HepG2 (cell line): ENCODE data around the gene C2orf81.

Experiments
- CREM ChIP-seq, 2 experiments: sonication (generic) in 1 of 2; formaldehyde crosslinking in 1 of 2; IDR thresholded peaks; 2 replicates each; pipeline versions ENCODE4 v1.4.0 to v1.6.1; 2016 to 2020; ENCODE audit warnings: antibody characterized with exemption in 1 of 2, mild to moderate bottlenecking in 1 of 2, missing genetic modification reagents in 1 of 2
- CTCF ChIP-seq: sonication (generic); formaldehyde crosslinking; IDR thresholded peaks from 2 replicates; pipeline ENCODE4 v1.5.0; 2020; ENCODE audit warnings: mild to moderate bottlenecking, missing genetic modification reagents, moderate library complexity
- FOXP4 ChIP-seq: sonication (generic); formaldehyde crosslinking; IDR thresholded peaks from 2 replicates; pipeline ENCODE4 v1.4.0; 2020; ENCODE audit warnings: missing genetic modification reagents
- GABPA ChIP-seq, 2 experiments: IDR thresholded peaks; 2 replicates each; pipeline ENCODE4 v1.6.1; 2011 to 2016; ENCODE audit warnings: low read depth in 2 of 2, low read length in 1 of 2, missing biosample characterization in 1 of 2, missing genetic modification characterization in 1 of 2
- MAFK ChIP-seq, 2 experiments: IDR thresholded peaks in 1 of 2; conservative IDR thresholded peaks in 1 of 2; 2 replicates each; pipeline ENCODE4 v1.6.1; 2011; ENCODE audit warnings: improper control_type of control experiment in 2 of 2, low read length in 2 of 2
- SP2 ChIP-seq: sonication (generic); formaldehyde crosslinking; IDR thresholded peaks from 2 replicates; pipeline ENCODE4 v1.5.1; 2020; ENCODE audit warnings: mild to moderate bottlenecking, missing genetic modification reagents
- THAP11 ChIP-seq: IDR thresholded peaks from 2 replicates; pipeline ENCODE4 v1.6.1; 2016; ENCODE audit warnings: missing biosample characterization, missing genetic modification reagents
- ZNF639 ChIP-seq: conservative IDR thresholded peaks from 2 replicates; pipeline ENCODE4 v1.6.1; 2018; ENCODE audit warnings: missing genetic modification reagents
- ZNF670 ChIP-seq: sonication (generic); formaldehyde crosslinking; IDR thresholded peaks from 2 replicates; pipeline ENCODE4 v1.8.0; 2022; ENCODE audit warnings: mild to moderate bottlenecking, missing genetic modification reagents, borderline replicate concordance
- ZSCAN31 ChIP-seq: sonication (generic); formaldehyde crosslinking; IDR thresholded peaks from 2 replicates; pipeline ENCODE4 v1.5.0; 2020; ENCODE audit warnings: low read depth, mild to moderate bottlenecking, missing genetic modification reagents

GRCh38 chr2:74448771-74449170, 27.4 kb upstream of the C2orf81 start:
- no peak for TF ChIP-seq THAP11 (CRISPR knock-in tag)
- no peak for TF ChIP-seq SP2 (CRISPR knock-in tag)
- TF ChIP-seq ZNF670 (CRISPR knock-in tag) = no peak
- TF ChIP-seq MAFK (conservative IDR thresholded peaks at IDR 0.05 in 1 of 2, IDR thresholded peaks at IDR 0.05 in 1 of 2; ENCODE audit: low read length in 2 of 2) = no peak
- no peak for TF ChIP-seq CTCF
- no peak for TF ChIP-seq CREM (IDR thresholded peaks at IDR 0.05)
- no peak for TF ChIP-seq CREM (CRISPR knock-in tag; IDR thresholded peaks at IDR 0.05)
- no peak for TF ChIP-seq GABPA (IDR thresholded peaks at IDR 0.05; ENCODE audit: low read depth, low read length)
- no peak for TF ChIP-seq GABPA (CRISPR knock-in tag; IDR thresholded peaks at IDR 0.05; ENCODE audit: low read depth)
- TF ChIP-seq FOXP4 (CRISPR knock-in tag) = no peak
- TF ChIP-seq ZSCAN31 (CRISPR knock-in tag) = no peak
- no peak for TF ChIP-seq ZNF639 (CRISPR knock-in tag)
